Measurements from ENCODE around the gene TGM3. TPM values are rescaled to one million over a fixed set of nuclear protein-coding genes. Genes with fewer than 3 reads are reported as not detected.

TGM3 gene, protein sequence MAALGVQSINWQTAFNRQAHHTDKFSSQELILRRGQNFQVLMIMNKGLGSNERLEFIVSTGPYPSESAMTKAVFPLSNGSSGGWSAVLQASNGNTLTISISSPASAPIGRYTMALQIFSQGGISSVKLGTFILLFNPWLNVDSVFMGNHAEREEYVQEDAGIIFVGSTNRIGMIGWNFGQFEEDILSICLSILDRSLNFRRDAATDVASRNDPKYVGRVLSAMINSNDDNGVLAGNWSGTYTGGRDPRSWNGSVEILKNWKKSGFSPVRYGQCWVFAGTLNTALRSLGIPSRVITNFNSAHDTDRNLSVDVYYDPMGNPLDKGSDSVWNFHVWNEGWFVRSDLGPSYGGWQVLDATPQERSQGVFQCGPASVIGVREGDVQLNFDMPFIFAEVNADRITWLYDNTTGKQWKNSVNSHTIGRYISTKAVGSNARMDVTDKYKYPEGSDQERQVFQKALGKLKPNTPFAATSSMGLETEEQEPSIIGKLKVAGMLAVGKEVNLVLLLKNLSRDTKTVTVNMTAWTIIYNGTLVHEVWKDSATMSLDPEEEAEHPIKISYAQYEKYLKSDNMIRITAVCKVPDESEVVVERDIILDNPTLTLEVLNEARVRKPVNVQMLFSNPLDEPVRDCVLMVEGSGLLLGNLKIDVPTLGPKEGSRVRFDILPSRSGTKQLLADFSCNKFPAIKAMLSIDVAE
- total RNA-seq = under 1 TPM; 0.27 to 0.82 TPM

DNA sequence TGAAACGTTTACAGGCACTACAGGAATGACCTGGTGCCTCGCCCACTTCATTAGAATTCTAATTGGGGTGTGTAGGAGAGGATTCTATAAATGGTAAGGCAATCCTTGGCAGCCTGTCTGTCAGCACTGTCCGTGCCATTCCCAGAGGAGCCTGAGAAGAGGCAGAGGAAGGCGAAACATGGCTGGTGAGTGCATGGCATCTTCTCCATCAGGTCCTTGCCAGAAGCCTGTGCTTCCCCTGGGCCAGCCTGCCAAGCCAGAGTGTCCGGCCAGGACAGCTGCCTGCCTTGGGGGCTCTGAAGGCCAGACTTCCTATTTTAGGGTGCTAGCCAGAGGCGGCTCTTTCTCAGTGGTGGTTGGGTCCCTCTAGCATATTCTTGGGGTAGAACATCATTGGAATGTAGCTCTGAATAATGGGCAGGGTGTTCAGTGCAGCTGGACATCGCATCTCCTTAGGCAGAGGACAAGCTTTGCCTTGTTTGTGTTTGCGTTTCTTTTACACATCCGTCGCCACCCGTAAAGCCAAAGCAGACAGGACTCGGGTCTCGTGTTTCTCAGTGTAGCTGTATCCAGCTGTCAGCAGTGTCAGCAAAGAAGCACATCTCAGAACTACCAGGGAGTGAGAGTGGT, at the start of gene TGM3:
Gene TGM3 (plus strand): TSS at position 116 of the 630 bp plus-strand sequence. CDS start 63 bp downstream, at position 179.
- no peak within 1 kb of the TSS for H3K4me3 ChIP-seq
- H3K9me3 ChIP-seq = no peaks in the 10 kb centered on the region
- no peak within 1 kb of the TSS for H3K27ac ChIP-seq
- intact Hi-C loops (cut with DNase I) = no loop called here
- H3K9ac ChIP-seq (ENCODE audit: low read depth in 2 of 2, low read length in 2 of 2) = no peak within 1 kb of the TSS
- no peak for DNase-seq
- no peaks in the 10 kb centered on the region for H3K36me3 ChIP-seq
- no peaks in the 10 kb centered on the region for H3K4me1 ChIP-seq
- no peaks in the 10 kb centered on the region for H3K27me3 ChIP-seq
- TF ChIP-seq, protein P1, sequence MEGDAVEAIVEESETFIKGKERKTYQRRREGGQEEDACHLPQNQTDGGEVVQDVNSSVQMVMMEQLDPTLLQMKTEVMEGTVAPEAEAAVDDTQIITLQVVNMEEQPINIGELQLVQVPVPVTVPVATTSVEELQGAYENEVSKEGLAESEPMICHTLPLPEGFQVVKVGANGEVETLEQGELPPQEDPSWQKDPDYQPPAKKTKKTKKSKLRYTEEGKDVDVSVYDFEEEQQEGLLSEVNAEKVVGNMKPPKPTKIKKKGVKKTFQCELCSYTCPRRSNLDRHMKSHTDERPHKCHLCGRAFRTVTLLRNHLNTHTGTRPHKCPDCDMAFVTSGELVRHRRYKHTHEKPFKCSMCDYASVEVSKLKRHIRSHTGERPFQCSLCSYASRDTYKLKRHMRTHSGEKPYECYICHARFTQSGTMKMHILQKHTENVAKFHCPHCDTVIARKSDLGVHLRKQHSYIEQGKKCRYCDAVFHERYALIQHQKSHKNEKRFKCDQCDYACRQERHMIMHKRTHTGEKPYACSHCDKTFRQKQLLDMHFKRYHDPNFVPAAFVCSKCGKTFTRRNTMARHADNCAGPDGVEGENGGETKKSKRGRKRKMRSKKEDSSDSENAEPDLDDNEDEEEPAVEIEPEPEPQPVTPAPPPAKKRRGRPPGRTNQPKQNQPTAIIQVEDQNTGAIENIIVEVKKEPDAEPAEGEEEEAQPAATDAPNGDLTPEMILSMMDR (IDR thresholded peaks at IDR 0.05) = no peak

DNA sequence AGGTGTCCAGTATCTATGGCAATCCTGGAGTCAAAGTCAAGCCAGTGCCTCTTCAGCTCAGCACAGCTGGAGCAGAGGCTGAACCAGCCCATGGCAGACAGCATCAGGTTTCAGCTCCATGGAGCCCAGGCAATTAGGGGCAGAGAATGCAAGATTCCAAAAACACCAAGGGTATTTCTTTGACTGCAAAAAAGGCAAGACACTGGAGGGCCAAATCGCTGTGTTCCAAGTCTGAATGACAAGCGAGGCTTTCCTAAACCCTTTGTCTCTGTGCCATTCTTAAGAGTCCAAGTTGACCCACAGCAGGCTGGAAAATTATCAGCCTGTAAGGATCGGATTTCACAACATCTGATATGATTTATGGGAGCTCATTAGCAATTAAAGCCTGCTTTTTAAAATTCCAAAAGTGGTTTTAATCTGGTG, 49.7 kb upstream of the TGM3 start:
- Histone ChIP-seq H3K9me3 (no peaks in the 10 kb centered on the region), H3K36me3 (no peaks in the 10 kb centered on the region), H3K9ac (ENCODE audit: low read depth in 2 of 2, low read length in 2 of 2) (no peak overlapping the region), H3K4me1 (no peaks in the 10 kb centered on the region), H3K27me3 (peaks cover 3% of the 10 kb centered on the region), H3K27ac (no peak overlapping the region), H3K4me3 (no peak overlapping the region)
- intact Hi-C loops (cut with DNase I) = no loop called here
- no peak for DNase-seq
- TF ChIP-seq, protein P1 (IDR thresholded peaks at IDR 0.05) = no peak

DNA sequence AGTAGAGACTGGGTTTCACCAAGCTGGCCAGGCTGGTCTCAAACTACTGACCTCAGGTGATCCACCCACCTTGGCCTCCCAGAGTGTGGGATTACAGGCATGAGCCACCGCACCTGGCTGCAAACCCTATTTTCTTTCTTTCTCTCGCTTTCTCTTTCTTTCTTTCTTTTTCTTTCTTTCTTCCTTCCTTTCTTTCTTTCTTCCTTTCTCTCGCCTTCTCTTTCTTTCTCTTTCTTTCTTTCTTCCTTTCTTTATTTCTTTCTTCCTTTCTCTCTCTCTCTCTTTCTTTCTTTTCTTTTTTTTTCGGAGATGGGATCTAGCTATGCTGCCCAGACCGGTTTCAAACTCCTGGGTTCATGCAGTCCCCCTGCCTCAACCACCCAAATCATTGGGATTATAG, 47.0 kb upstream of the TGM3 start:
- TF ChIP-seq, protein P1 (IDR thresholded peaks at IDR 0.05) = no peak
- peaks cover 3% of the 10 kb centered on the region for H3K27me3 ChIP-seq
- H3K9me3 ChIP-seq = no peaks in the 10 kb centered on the region
- DNase-seq = no peak
- H3K4me3 ChIP-seq = no peak overlapping the region
- no peak overlapping the region for H3K9ac ChIP-seq (ENCODE audit: low read depth in 2 of 2, low read length in 2 of 2)
- H3K27ac ChIP-seq = no peak overlapping the region
- H3K4me1 ChIP-seq = no peaks in the 10 kb centered on the region
- intact Hi-C loops (cut with DNase I) = no loop called here
- H3K36me3 ChIP-seq = no peaks in the 10 kb centered on the region

DNA sequence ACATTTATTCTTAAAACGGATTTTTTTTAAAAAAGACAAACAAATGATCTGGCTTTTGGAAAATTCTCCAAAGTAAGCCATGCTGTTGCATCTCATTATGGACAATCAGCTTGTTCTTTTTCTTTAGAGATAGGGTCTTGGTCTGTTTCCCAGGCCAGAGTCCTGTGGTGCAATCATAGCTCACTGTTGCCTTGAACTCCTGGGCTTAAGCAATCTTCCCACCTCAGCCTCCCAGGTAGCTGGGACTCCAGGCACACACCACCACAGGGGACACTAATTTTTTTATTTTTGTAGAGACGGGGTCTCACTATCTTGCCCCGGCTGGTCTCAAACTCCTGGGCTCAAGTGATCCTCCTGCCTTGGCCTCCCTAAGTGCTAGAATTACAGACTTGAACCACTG, 45.9 kb upstream of the TGM3 start:
- no peak for DNase-seq
- Histone ChIP-seq H3K27me3 (no peaks in the 10 kb centered on the region), H3K4me3 (no peak overlapping the region), H3K27ac (no peak overlapping the region), H3K4me1 (no peaks in the 10 kb centered on the region), H3K36me3 (no peaks in the 10 kb centered on the region), H3K9ac (ENCODE audit: low read depth in 2 of 2, low read length in 2 of 2) (no peak overlapping the region), H3K9me3 (no peaks in the 10 kb centered on the region)
- intact Hi-C loops (cut with DNase I) = no loop called here
- TF ChIP-seq, protein P1 (IDR thresholded peaks at IDR 0.05) = no peak

DNA sequence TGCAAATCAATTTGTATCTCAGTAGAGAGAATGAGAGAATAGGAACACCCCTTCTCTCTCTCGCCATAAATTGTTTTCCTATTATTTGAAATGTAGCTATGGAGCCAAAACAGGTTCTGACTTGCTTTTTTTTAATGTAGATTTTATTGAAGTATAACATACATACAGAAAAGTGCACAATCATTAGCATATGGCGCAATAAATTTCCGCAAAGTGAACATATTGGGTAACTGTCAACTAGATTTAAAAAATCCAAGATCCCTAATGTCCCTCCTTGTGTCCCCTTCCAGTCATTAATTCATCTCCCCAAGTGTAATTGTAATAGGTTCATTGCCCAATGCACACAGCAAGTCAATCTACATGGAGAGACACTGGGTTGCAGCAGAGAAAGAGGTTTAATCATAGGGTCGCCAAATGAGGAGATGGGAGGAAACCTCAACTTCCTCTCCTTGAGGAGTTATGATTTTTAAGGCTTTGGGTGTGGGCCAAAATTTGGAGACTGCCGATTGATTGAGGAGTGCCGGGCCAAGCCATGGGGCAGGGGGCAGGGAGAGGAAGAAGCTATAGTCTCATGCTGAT, 43.3 kb upstream of the TGM3 start:
- Histone ChIP-seq H3K9me3 (no peaks in the 10 kb centered on the region), H3K27me3 (no peaks in the 10 kb centered on the region), H3K36me3 (no peaks in the 10 kb centered on the region), H3K9ac (ENCODE audit: low read depth in 2 of 2, low read length in 2 of 2) (no peak overlapping the region), H3K4me1 (no peaks in the 10 kb centered on the region), H3K4me3 (no peak overlapping the region), H3K27ac (no peak overlapping the region)
- DNase-seq = no peak
- TF ChIP-seq, protein P1 (IDR thresholded peaks at IDR 0.05) = no peak
- intact Hi-C loops (cut with DNase I) = no loop called here
